ENCODE data around the gene MAN2A2.

MAN2A2 gene

GRCh38 chr15:90968434-90968833, 65.3 kb downstream of the MAN2A2 start:
- H3K4me3 ChIP-seq (ENCODE audit: low read length): no peak overlapping the region
- H3K27me3 ChIP-seq (ENCODE audit: control insufficient read depth, insufficient read depth, low read length): no peaks in the 10 kb centered on the region
- H3K4me1 ChIP-seq (ENCODE audit: control insufficient read depth, insufficient read depth, low read length): no peaks in the 10 kb centered on the region
- H3K9ac ChIP-seq (ENCODE audit: low read length): no peak overlapping the region
- H3K27ac ChIP-seq (ENCODE audit: low read depth, low read length): no peak overlapping the region
- H3K36me3 ChIP-seq (ENCODE audit: control insufficient read depth, insufficient read depth, low read length): peaks cover 5% of the 10 kb centered on the region

DNA sequence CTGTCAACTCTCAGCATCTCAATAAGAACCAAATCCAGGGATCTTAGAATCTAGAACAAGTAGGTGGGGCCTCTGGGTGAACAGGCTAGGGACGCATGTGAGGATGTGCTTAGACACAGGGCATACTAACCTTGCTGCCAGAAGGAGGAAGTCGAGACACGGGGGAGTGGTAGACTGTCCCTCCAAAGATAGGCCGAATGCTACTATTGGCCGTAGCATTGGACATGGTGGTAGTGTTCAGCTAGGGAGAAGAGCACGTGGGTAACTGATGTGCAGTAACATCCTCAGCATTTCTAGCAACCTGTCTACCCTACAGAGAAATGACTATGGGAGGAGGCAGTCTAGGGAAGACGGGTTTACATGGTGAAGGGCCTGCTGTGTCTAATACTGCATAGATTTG, 67.2 kb downstream of the MAN2A2 start:
- H3K27me3 ChIP-seq (ENCODE audit: control insufficient read depth, insufficient read depth, low read length): no peaks in the 10 kb centered on the region
- H3K27ac ChIP-seq (ENCODE audit: low read depth, low read length): no peak overlapping the region
- H3K4me3 ChIP-seq (ENCODE audit: low read length): no peak overlapping the region
- peaks cover 5% of the 10 kb centered on the region for H3K36me3 ChIP-seq (ENCODE audit: control insufficient read depth, insufficient read depth, low read length)
- H3K9ac ChIP-seq (ENCODE audit: low read length): no peak overlapping the region
- H3K4me1 ChIP-seq (ENCODE audit: control insufficient read depth, insufficient read depth, low read length): no peaks in the 10 kb centered on the region

GRCh38 chr15:90972133-90972532, 69.0 kb downstream of the MAN2A2 start:
- Histone ChIP-seq H3K36me3 (ENCODE audit: control insufficient read depth, insufficient read depth, low read length) (no peaks in the 10 kb centered on the region), H3K9ac (ENCODE audit: low read length) (no peak overlapping the region), H3K4me3 (ENCODE audit: low read length) (no peak overlapping the region), H3K4me1 (ENCODE audit: control insufficient read depth, insufficient read depth, low read length) (no peaks in the 10 kb centered on the region), H3K27me3 (ENCODE audit: control insufficient read depth, insufficient read depth, low read length) (no peaks in the 10 kb centered on the region), H3K27ac (ENCODE audit: low read depth, low read length) (no peak overlapping the region)

All from rectal smooth muscle tissue (tissue), 1 donor.